Heart left ventricle (tissue), 16 donors: ENCODE data around the gene ITK. TPM values are rescaled to one million over a fixed set of nuclear protein-coding genes. Genes with fewer than 3 reads are reported as not detected.

Experiments used
- ATAC-seq, 4 donors: fragments of 200-7000 bp; cut with Tn5 transposase; one replicate each; pipeline ENCODE4 v1.9.1; 2020 to 2022; ENCODE audit warnings: moderate library complexity in 4 of 4, mild to moderate bottlenecking in 3 of 4, moderate number of reproducible peaks in 1 of 4
- DNase-seq, 5 donors: peaks; one replicate each; pipeline ENCODE4 v3.0.0-alpha.2; 2020
- H3K27ac ChIP-seq, 12 donors: fragments of 200-600 bp; sonication (generic) in 4 of 12; one replicate each; pipeline versions ENCODE4 v1.5.0 to v1.8.0; 2016 to 2022; ENCODE audit warnings: mild to moderate bottlenecking in 2 of 12
- H3K27me3 ChIP-seq, 9 donors: fragments of 200-600 bp; sonication (generic) in 2 of 9; one replicate each; pipeline versions ENCODE4 v1.5.1 to v1.8.0; 2016 to 2022; ENCODE audit warnings: mild to moderate bottlenecking in 3 of 9
- H3K36me3 ChIP-seq, 9 donors: fragments of 200-600 bp; sonication (generic) in 2 of 9; one replicate each; pipeline versions ENCODE4 v1.5.0 to v1.8.0; 2018 to 2022; ENCODE audit warnings: mild to moderate bottlenecking in 2 of 9
- H3K4me1 ChIP-seq, 12 donors: fragments of 200-600 bp; sonication (generic) in 4 of 12; one replicate each; pipeline versions ENCODE4 v1.5.0 to v1.8.0; 2016 to 2022; ENCODE audit warnings: mild to moderate bottlenecking in 3 of 12
- H3K4me3 ChIP-seq, 12 donors: fragments of 200-600 bp; sonication (generic) in 4 of 12; one replicate each; pipeline versions ENCODE4 v1.5.0 to v1.8.0; 2017 to 2022; ENCODE audit warnings: mild to moderate bottlenecking in 9 of 12, moderate library complexity in 4 of 12
- H3K9me3 ChIP-seq, 12 donors: fragments of 200-600 bp; sonication (generic) in 4 of 12; one replicate each; pipeline versions ENCODE4 v1.5.0 to v1.8.0; 2016 to 2022; ENCODE audit warnings: mild to moderate bottlenecking in 1 of 12
- CTCF ChIP-seq, 12 donors: fragments of 200-600 bp; sonication (generic) in 4 of 12; IDR thresholded peaks; one replicate each; pipeline versions ENCODE4 v1.5.0 to v1.8.0; 2018 to 2022; ENCODE audit warnings: antibody characterized with exemption in 12 of 12, mild to moderate bottlenecking in 5 of 12
- POLR2A ChIP-seq, 2 donors: fragments of 450-650 bp; IDR thresholded peaks; one replicate each; pipeline ENCODE4 v1.6.1; 2017; ENCODE audit warnings: antibody characterized with exemption in 2 of 2, mild to moderate bottlenecking in 2 of 2, moderate library complexity in 2 of 2
- WGBS, 4 donors: extraction: QIAGEN DNeasy Blood & Tissue Kit in 2 of 4; methylation state at CpG; one replicate each; pipeline versions ENCODE4 v1.1.5 to v1.1.7; 2013 to 2018; 5-methylcytosine and 5-hydroxymethylcytosine counted together
- intact Hi-C, 10 donors: fragments of 100-400 bp; cut with DNase I; formaldehyde crosslinking; loops; one replicate each; pipeline versions ENCODE4 v1.11.1 to v1.14.2; 2022
- polyA plus RNA-seq, 2 donors: library from polyadenylated mRNA; stranded (reverse); fragments of 200-250 nt; gene quantifications; one replicate each; pipeline ENCODE4 v1.2.3, GENCODE V29; 2013
- total RNA-seq, 9 donors: library from RNA; depleted of rRNA in 2 of 9; stranded (reverse); fragments of >200 nt in 2 of 9; fragmentation: NEBNext Ultra II Directional in 3 of 9; extraction: Animal tissue kit (Norgen Biotek cat#: 25700) in 3 of 9; gene quantifications; one replicate each; pipeline versions ENCODE4 v1.1.0 to v1.2.4, GENCODE V29; 2016 to 2023
- donor health status: ischemic (EF 13 %, LVEDD 7.1; RV severe dilation, severe dysfunction).
- donor health status: healthy with polysubstance abuse.
- donor health status: DM: no; HTN: yes; CAD: no.
- donor health status: DM: no; HTN: no; CAD: no.
- donor health status: ischemic (EF 25% LVEDD 6.9; RV normal size, moderate dysfunction).
- donor health status: ischemic (EF 25% LVEDD 5.7; RV mildly dilated, moderate dysfunction).
- donor health status: healthy.
- donor health status: DM: yes; HTN: yes; CAD: no.
- donor health status: ischemic (EF 35%, LVEDD 5.7; RV mildly dilated, moderate dysfunction).
- donor health status: nonischemic (EF 11% LVEDD 7.7; RV severe dilation, severe dysfunction).
- donor health status: DM: yes; HTN: yes; CAD: no.
- donor health status: PGD.
- donor health status: ischemic (EF 29% LVEDD 5.4; RV normal size, mild dysfunction).
- donor health status: nonischemic (EF 23%, LVEDD 6.1; RV moderate dilation, normal function).

The ITK gene
- total and polyA plus RNA-seq, 11 donors, result 0.09 to 7.3 (median 0.42) TPM

- no peaks in the 10 kb centered on the region for H3K36me3 ChIP-seq
- peak in 2 of 4 donors; percentile 11 to 27 for ATAC-seq
- no peaks in the 10 kb centered on the region for H3K9me3 ChIP-seq
- H3K4me1 ChIP-seq, result peaks cover 0 to 86% (median 11%) of the 10 kb centered on the region in 12 donors
- TF ChIP-seq CTCF (IDR thresholded peaks at IDR 0.05), result no peak
- TF ChIP-seq POLR2A (IDR thresholded peaks at IDR 0.05), result no peak
- peaks cover 0 to 5% (median 0%) of the 10 kb centered on the region in 9 donors for H3K27me3 ChIP-seq
- peak in 1 of 5 donors; percentile 35 for DNase-seq
- WGBS, 4 donors, result 75 to 90% (median 84%) methylated on average over 7 to 12 of the region's 12 CpGs
- peak overlapping the region in 4 of 12 donors; percentile 1 to 87 (median 31) for H3K27ac ChIP-seq
- intact Hi-C loops, result no loop called here
- H3K4me3 ChIP-seq, result peak overlapping the region in 1 of 12 donors; percentile 22
Observed at GRCh38 chr5:157271740-157272271, 91.2 kb downstream of the ITK start.

DNA sequence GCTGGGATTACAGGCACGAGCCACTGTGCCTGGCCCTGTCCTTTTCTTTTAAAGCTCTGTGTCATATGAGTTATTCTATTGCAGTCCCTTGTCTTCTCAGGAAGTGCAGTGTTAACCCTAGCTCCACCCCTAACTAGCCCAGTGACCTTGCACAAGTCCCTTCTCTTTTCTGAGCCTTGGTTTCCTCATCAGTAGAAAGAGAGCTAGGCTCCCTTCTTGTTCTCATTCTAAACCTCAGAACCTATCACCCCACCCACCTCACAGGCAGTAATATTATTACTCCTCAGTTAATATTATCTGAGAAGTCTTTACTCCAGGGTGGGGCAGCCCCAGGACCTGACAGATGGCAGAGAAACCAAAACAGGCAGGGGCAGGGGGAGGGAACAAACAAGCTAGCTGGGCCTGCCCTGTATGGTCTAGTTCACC lies 92.5 kb downstream of the ITK start:
- intact Hi-C loops, result no loop called here
- H3K27ac ChIP-seq, result peak overlapping the region in 2 of 12 donors; percentile 54 to 87

DNA sequence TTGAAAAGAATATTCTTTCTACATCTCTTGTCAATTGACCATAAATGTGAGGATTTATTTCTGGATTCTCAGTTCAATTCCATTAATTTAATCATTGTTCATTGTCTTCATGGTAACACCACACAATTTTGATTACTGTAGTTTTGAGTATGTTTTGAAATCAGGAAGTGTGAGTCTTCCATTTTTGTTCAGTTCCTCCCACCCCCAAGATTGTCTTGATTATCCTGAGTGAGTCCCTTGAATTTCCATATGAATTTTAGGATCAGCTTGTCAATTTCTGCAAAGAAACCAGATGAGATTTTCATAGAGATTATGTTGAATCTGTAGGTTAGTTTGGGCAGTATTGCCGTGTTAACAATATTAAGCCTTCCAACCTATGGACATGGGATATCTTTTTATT lies 94.8 kb downstream of the ITK start:
- H3K4me1 ChIP-seq, result peaks cover 0 to 67% (median 3%) of the 10 kb centered on the region in 12 donors
- DNase-seq (no peak), ATAC-seq (no peak)
- H3K27me3 ChIP-seq, result no peaks in the 10 kb centered on the region
- no peak overlapping the region for H3K27ac ChIP-seq
- H3K36me3 ChIP-seq, result no peaks in the 10 kb centered on the region
- no peaks in the 10 kb centered on the region for H3K9me3 ChIP-seq
- 91 to 98% (median 95%) methylated on average over 1 of the region's 1 CpG for whole genome bisulfite sequencing, 4 donors
- intact Hi-C loops, result no loop called here
- no peak for TF ChIP-seq CTCF (IDR thresholded peaks at IDR 0.05)
- TF ChIP-seq POLR2A (IDR thresholded peaks at IDR 0.05), result no peak
- no peak overlapping the region for H3K4me3 ChIP-seq

More for the DNA sequence above, 92.5 kb downstream of the ITK start:
- WGBS, 4 donors, result 41 to 72% (median 60%) methylated on average over 1 of the region's 1 CpG
- DNase-seq (no peak), ATAC-seq (peak in 2 of 4 donors; percentile 29 to 56)
- Histone ChIP-seq H3K4me3 (peak overlapping the region in 1 of 12 donors; percentile 22), H3K27me3 (no peaks in the 10 kb centered on the region), H3K36me3 (no peaks in the 10 kb centered on the region), H3K4me1 (peaks cover 0 to 81% (median 6%) of the 10 kb centered on the region in 12 donors), H3K9me3 (no peaks in the 10 kb centered on the region)
- TF ChIP-seq POLR2A (IDR thresholded peaks at IDR 0.05), result no peak
- no peak for TF ChIP-seq CTCF (IDR thresholded peaks at IDR 0.05)

- Histone ChIP-seq H3K36me3 (no peaks in the 10 kb centered on the region), H3K4me1 (peaks cover 0 to 52% (median 2%) of the 10 kb centered on the region in 12 donors), H3K9me3 (no peaks in the 10 kb centered on the region), H3K27me3 (no peaks in the 10 kb centered on the region), H3K27ac (peak overlapping the region in 2 of 12 donors; percentile 5 to 30), H3K4me3 (no peak overlapping the region)
- no peak for DNase-seq
- intact Hi-C loops, result no loop called here
- ATAC-seq, result no peak
- WGBS, 4 donors, result 78 to 90% (median 88%) methylated on average over 2 of the region's 2 CpGs
- TF ChIP-seq CTCF (IDR thresholded peaks at IDR 0.05) (no peak), POLR2A (IDR thresholded peaks at IDR 0.05) (no peak)
Observed at GRCh38 chr5:157278319-157279037, 97.8 kb downstream of the ITK start.
